ENCODE measurements around the gene GNB3. TPM values are rescaled to one million over a fixed set of nuclear protein-coding genes. Genes with fewer than 3 reads are reported as not detected.
A peak's percentile ranks its signal among the peaks of the same experiment; 100 is the strongest.

The GNB3 gene
- total RNA-seq, 1 experiment from 2014 or later = 20.7 TPM

- Histone ChIP-seq H3K4me1 (ENCODE audit: insufficient read depth, low read length, poor library complexity, severe bottlenecking) (no peaks in the 10 kb centered on the region), H3K36me3 (ENCODE audit: insufficient read depth, low read length, poor library complexity, severe bottlenecking) (peaks cover 50% of the 10 kb centered on the region), H3K4me3 (ENCODE audit: low read depth, low read length, poor library complexity, severe bottlenecking) (no peak overlapping the region), H3K27ac (ENCODE audit: low read depth, low read length, poor library complexity, severe bottlenecking) (no peak overlapping the region), H3K9me3 (ENCODE audit: low read depth, low read length, poor library complexity, severe bottlenecking) (no peaks in the 10 kb centered on the region), H3K27me3 (replicated peaks; ENCODE audit: insufficient read depth, low read depth, low read length, poor library complexity) (no peaks in the 10 kb centered on the region)
- DNase-seq (ENCODE audit: low spot score) = peak; percentile 56
- CTCF ChIA-PET = interaction anchor here (0.8 kb wide), 1 partner anchor 90 kb away, joined by 5 read pairs; the partner anchor contains the start of gene MLF2
- intact Hi-C loops (cut with micrococcal nuclease; ENCODE audit: unreplicated experiment) = no loop called here
- POLR2A ChIA-PET (ENCODE audit: low non-redundant PET) = interaction anchor here (1.0 to 1.1 kb wide), 2 partner anchors 9 kb away, joined by 3 read pairs; partner anchors contain the start of gene USP5
- TF ChIP-seq EZH2 (IDR thresholded peaks at IDR 0.05; ENCODE audit: borderline replicate concordance, low read depth, low read length, poor library complexity, severe bottlenecking) = no peak
- TF ChIP-seq, protein P1, sequence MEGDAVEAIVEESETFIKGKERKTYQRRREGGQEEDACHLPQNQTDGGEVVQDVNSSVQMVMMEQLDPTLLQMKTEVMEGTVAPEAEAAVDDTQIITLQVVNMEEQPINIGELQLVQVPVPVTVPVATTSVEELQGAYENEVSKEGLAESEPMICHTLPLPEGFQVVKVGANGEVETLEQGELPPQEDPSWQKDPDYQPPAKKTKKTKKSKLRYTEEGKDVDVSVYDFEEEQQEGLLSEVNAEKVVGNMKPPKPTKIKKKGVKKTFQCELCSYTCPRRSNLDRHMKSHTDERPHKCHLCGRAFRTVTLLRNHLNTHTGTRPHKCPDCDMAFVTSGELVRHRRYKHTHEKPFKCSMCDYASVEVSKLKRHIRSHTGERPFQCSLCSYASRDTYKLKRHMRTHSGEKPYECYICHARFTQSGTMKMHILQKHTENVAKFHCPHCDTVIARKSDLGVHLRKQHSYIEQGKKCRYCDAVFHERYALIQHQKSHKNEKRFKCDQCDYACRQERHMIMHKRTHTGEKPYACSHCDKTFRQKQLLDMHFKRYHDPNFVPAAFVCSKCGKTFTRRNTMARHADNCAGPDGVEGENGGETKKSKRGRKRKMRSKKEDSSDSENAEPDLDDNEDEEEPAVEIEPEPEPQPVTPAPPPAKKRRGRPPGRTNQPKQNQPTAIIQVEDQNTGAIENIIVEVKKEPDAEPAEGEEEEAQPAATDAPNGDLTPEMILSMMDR (conservative IDR thresholded peaks at IDR 0.05; ENCODE audit: low read depth, low read length) = no peak; the same call in 1 of the 2 replicates
- no TSS peak for BruUV-seq (replicated peaks)
Measured at GRCh38 chr12:6843118-6843902, 2.6 kb downstream of the GNB3 start.

DNA sequence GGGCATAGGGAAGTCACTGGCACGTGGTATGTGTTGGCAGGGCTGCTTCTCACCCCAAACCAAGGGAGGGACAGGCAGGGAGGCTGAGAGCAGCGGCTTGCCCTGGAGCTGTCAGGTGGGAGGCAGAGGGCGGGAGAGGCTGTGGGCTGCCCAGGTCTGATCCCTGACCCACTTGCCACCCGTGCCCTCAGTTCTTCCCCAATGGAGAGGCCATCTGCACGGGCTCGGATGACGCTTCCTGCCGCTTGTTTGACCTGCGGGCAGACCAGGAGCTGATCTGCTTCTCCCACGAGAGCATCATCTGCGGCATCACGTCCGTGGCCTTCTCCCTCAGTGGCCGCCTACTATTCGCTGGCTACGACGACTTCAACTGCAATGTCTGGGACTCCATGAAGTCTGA is 4.7 kb downstream of the GNB3 start:
- ChIA-PET CTCF (no interaction called here), POLR2A (ENCODE audit: low non-redundant PET) (no interaction called here)
- DNase-seq (ENCODE audit: low spot score) = no peak
- intact Hi-C loops (cut with micrococcal nuclease; ENCODE audit: unreplicated experiment) = no loop called here
- H3K27me3 ChIP-seq (replicated peaks; ENCODE audit: insufficient read depth, low read depth, low read length, poor library complexity) = no peaks in the 10 kb centered on the region
- TF ChIP-seq EZH2 (IDR thresholded peaks at IDR 0.05; ENCODE audit: borderline replicate concordance, low read depth, low read length, poor library complexity, severe bottlenecking) = no peak
- TF ChIP-seq, protein P1 (conservative IDR thresholded peaks at IDR 0.05; ENCODE audit: low read depth, low read length) = no peak
- H3K4me1 ChIP-seq (ENCODE audit: insufficient read depth, low read length, poor library complexity, severe bottlenecking) = peaks cover 12% of the 10 kb centered on the region
- H3K36me3 ChIP-seq (ENCODE audit: insufficient read depth, low read length, poor library complexity, severe bottlenecking) = peaks cover 59% of the 10 kb centered on the region
- H3K27ac ChIP-seq (ENCODE audit: low read depth, low read length, poor library complexity, severe bottlenecking) = no peak overlapping the region
- no peak overlapping the region for H3K4me3 ChIP-seq (ENCODE audit: low read depth, low read length, poor library complexity, severe bottlenecking)
- no TSS peak for BruUV-seq (replicated peaks)
- H3K9me3 ChIP-seq (ENCODE audit: low read depth, low read length, poor library complexity, severe bottlenecking) = no peaks in the 10 kb centered on the region

GRCh38 chr12:6846316-6846869 is 5.7 kb downstream of the GNB3 start:
- no peak overlapping the region for H3K4me3 ChIP-seq (ENCODE audit: low read depth, low read length, poor library complexity, severe bottlenecking)
- no peaks in the 10 kb centered on the region for H3K9me3 ChIP-seq (ENCODE audit: low read depth, low read length, poor library complexity, severe bottlenecking)
- peaks cover 59% of the 10 kb centered on the region for H3K36me3 ChIP-seq (ENCODE audit: insufficient read depth, low read length, poor library complexity, severe bottlenecking)
- ChIA-PET CTCF (no interaction called here), POLR2A (ENCODE audit: low non-redundant PET) (no interaction called here)
- peaks cover 12% of the 10 kb centered on the region for H3K4me1 ChIP-seq (ENCODE audit: insufficient read depth, low read length, poor library complexity, severe bottlenecking)
- DNase-seq (ENCODE audit: low spot score) = no peak
- intact Hi-C loops (cut with micrococcal nuclease; ENCODE audit: unreplicated experiment) = no loop called here
- BruUV-seq (replicated peaks) = no TSS peak
- H3K27me3 ChIP-seq (replicated peaks; ENCODE audit: insufficient read depth, low read depth, low read length, poor library complexity) = no peaks in the 10 kb centered on the region
- no peak overlapping the region for H3K27ac ChIP-seq (ENCODE audit: low read depth, low read length, poor library complexity, severe bottlenecking)
- TF ChIP-seq EZH2 (IDR thresholded peaks at IDR 0.05; ENCODE audit: borderline replicate concordance, low read depth, low read length, poor library complexity, severe bottlenecking) = no peak
- TF ChIP-seq, protein P1 (conservative IDR thresholded peaks at IDR 0.05; ENCODE audit: low read depth, low read length) = no peak

All from A673 (cell line).